Breast epithelium (tissue), 4 donors: ENCODE results near the gene MFN1. TPM values are rescaled to one million over a fixed set of nuclear protein-coding genes. Genes with fewer than 3 reads are reported as not detected.
"Not testable (repeated sequence)": the region's sequence is repeated elsewhere in the genome, so short reads cannot be mapped to it uniquely, and the experiment has no call there.

ENCODE experiments used
- DNase-seq, 2 donors: peaks; one replicate each; pipeline ENCODE4 v3.0.0-alpha.2; 2019; ENCODE audit warnings: low spot score in 2 of 2
- H3K27ac ChIP-seq, 2 donors: fragments of 200-600 bp; sonication (generic) in 1 of 2; one replicate each; pipeline ENCODE4 v1.5.1; 2016 to 2019; ENCODE audit warnings: mild to moderate bottlenecking in 1 of 2
- H3K27me3 ChIP-seq, 2 donors: fragments of 200-600 bp; sonication (generic) in 1 of 2; one replicate each; pipeline versions ENCODE4 v1.5.1 to v1.6.0; 2017 to 2019; ENCODE audit warnings: control low read depth in 1 of 2, mild to moderate bottlenecking in 1 of 2
- H3K36me3 ChIP-seq: fragments of 200-600 bp; one replicate; pipeline ENCODE4 v1.5.1; 2019
- H3K4me1 ChIP-seq, 2 donors: fragments of 200-600 bp; sonication (generic); one replicate each; pipeline ENCODE4 v1.5.1; 2016 to 2019; ENCODE audit warnings: control low read depth in 1 of 2
- H3K4me3 ChIP-seq, 3 donors: fragments of 200-600 bp; sonication (generic); 1 replicate in 2 of 3; 2 replicates in 1 of 3; pipeline ENCODE4 v1.5.1; 2016 to 2019; ENCODE audit warnings: mild to moderate bottlenecking in 3 of 3, moderate library complexity in 2 of 3
- H3K9me3 ChIP-seq, 2 donors: fragments of 200-600 bp; sonication (generic) in 1 of 2; one replicate each; pipeline ENCODE4 v1.5.1; 2016 to 2019; ENCODE audit warnings: control low read depth in 1 of 2
- CTCF ChIP-seq, 3 donors: fragments of 450-650 bp; IDR thresholded peaks; one replicate each; pipeline ENCODE4 v1.5.1; 2016 to 2017; ENCODE audit warnings: antibody characterized with exemption in 3 of 3, mild to moderate bottlenecking in 3 of 3, moderate library complexity in 3 of 3
- POLR2A ChIP-seq: fragments of 450-650 bp; IDR thresholded peaks from one replicate; pipeline ENCODE4 v1.6.1; 2016; ENCODE audit warnings: antibody characterized with exemption, mild to moderate bottlenecking, moderate library complexity
- POLR2AphosphoS5 ChIP-seq, 3 donors: sonication (generic); formaldehyde crosslinking; IDR thresholded peaks; one replicate each; pipeline ENCODE4 v1.6.1; 2017; ENCODE audit warnings: antibody characterized with exemption in 3 of 3
- intact Hi-C: fragments of 100-400 bp; cut with DNase I; formaldehyde crosslinking; loops from one replicate; pipeline ENCODE4 v1.15.1; 2023; ENCODE audit warnings: low total_unique reads
- total RNA-seq, 3 donors: library from RNA; depleted of rRNA; stranded (reverse); fragments of >200 nt; gene quantifications; one replicate each; pipeline ENCODE4 v1.1.0, GENCODE V29; 2016

Gene MFN1
- total RNA-seq, 3 donors from 2014 or later: 33.4 to 85.2 (median 61.0) TPM

GRCh38 chr3:179301645-179302044, 45.9 kb upstream of the MFN1 start:
- Histone ChIP-seq H3K36me3 (no peaks in the 10 kb centered on the region), H3K4me3 (no peak overlapping the region), H3K27ac (no peak overlapping the region), H3K27me3 (no peaks in the 10 kb centered on the region), H3K4me1 (no peaks in the 10 kb centered on the region), H3K9me3 (peaks cover 0 to 9% of the 10 kb centered on the region in 2 donors)
- DNase-seq: no peak
- TF ChIP-seq POLR2AphosphoS5 (IDR thresholded peaks at IDR 0.05) (no peak), CTCF (IDR thresholded peaks at IDR 0.05) (no peak), POLR2A (no peak)
- intact Hi-C loops: no loop called here

GRCh38 chr3:179302111-179302510, 45.4 kb upstream of the MFN1 start:
- H3K36me3 ChIP-seq: no peaks in the 10 kb centered on the region
- H3K27me3 ChIP-seq: no peaks in the 10 kb centered on the region
- H3K9me3 ChIP-seq: peaks cover 0 to 9% of the 10 kb centered on the region in 2 donors
- TF ChIP-seq CTCF (IDR thresholded peaks at IDR 0.05): no peak
- TF ChIP-seq POLR2A: no peak
- TF ChIP-seq POLR2AphosphoS5 (IDR thresholded peaks at IDR 0.05): no peak
- no peak overlapping the region for H3K27ac ChIP-seq
- H3K4me1 ChIP-seq: no peaks in the 10 kb centered on the region
- intact Hi-C loops: no loop called here
- no peak overlapping the region for H3K4me3 ChIP-seq
- DNase-seq: no peak

GRCh38 chr3:179304605-179305004, 42.9 kb upstream of the MFN1 start:
- Histone ChIP-seq H3K27ac (no peak overlapping the region), H3K27me3 (no peaks in the 10 kb centered on the region), H3K4me1 (no peaks in the 10 kb centered on the region), H3K36me3 (no peaks in the 10 kb centered on the region), H3K9me3 (peaks cover 0 to 2% of the 10 kb centered on the region in 2 donors), H3K4me3 (no peak overlapping the region)
- intact Hi-C loops: no loop called here
- no peak for TF ChIP-seq POLR2A
- no peak for TF ChIP-seq POLR2AphosphoS5 (IDR thresholded peaks at IDR 0.05)
- TF ChIP-seq CTCF (IDR thresholded peaks at IDR 0.05): no peak
- no peak for DNase-seq

GRCh38 chr3:179307362-179307761, 40.1 kb upstream of the MFN1 start:
- DNase-seq, H3K4me3 ChIP-seq, H3K4me1 ChIP-seq, intact Hi-C loops, H3K9me3 ChIP-seq, H3K27me3 ChIP-seq, H3K36me3 ChIP-seq, H3K27ac ChIP-seq: not testable (repeated sequence)

- no peak overlapping the region for H3K4me3 ChIP-seq
- no peaks in the 10 kb centered on the region for H3K4me1 ChIP-seq
- no peak for DNase-seq
- no peak for TF ChIP-seq POLR2A
- H3K36me3 ChIP-seq: no peaks in the 10 kb centered on the region
- intact Hi-C loops: no loop called here
- H3K27me3 ChIP-seq: no peaks in the 10 kb centered on the region
- H3K27ac ChIP-seq: no peak overlapping the region
- H3K9me3 ChIP-seq: no peaks in the 10 kb centered on the region
Measured at GRCh38 chr3:179308001-179308400, 39.5 kb upstream of the MFN1 start.

GRCh38 chr3:179309225-179310078, 38.1 kb upstream of the MFN1 start:
- no peak overlapping the region for H3K27ac ChIP-seq
- H3K4me1 ChIP-seq: no peaks in the 10 kb centered on the region
- no peak overlapping the region for H3K4me3 ChIP-seq
- TF ChIP-seq CTCF (IDR thresholded peaks at IDR 0.05): no peak
- TF ChIP-seq POLR2A: no peak
- no peak for TF ChIP-seq POLR2AphosphoS5 (IDR thresholded peaks at IDR 0.05)
- intact Hi-C loops: loop anchor here (10.0 kb wide), 1 partner anchor 165 kb away; the partner anchor contains the start of gene PIK3CA
- H3K9me3 ChIP-seq: no peaks in the 10 kb centered on the region
- no peaks in the 10 kb centered on the region for H3K36me3 ChIP-seq
- no peak for DNase-seq
- no peaks in the 10 kb centered on the region for H3K27me3 ChIP-seq
